ENCODE data around the gene TCF3.

- TF ChIP-seq POLR2A (IDR thresholded peaks at IDR 0.05) = no peak
- no peak for TF ChIP-seq CTCF (IDR thresholded peaks at IDR 0.05)
- TF ChIP-seq POLR2AphosphoS5 (IDR thresholded peaks at IDR 0.05) = no peak
- TF ChIP-seq EP300 (IDR thresholded peaks at IDR 0.05) = no peak
Observed at GRCh38 chr19:1645299-1645698, 7.1 kb downstream of the TCF3 start.
